ENCODE data around the gene DCTN5.
"Not testable (repeated sequence)": the region's sequence is repeated elsewhere in the genome, so short reads cannot be mapped to it uniquely, and the experiment has no call there.

- not testable (repeated sequence) for TF ChIP-seq CTCF, EP300, POLR2A (IDR thresholded peaks at IDR 0.05)
These were observed 9.4 kb upstream of the DCTN5 start for GRCh38 chr16:23631874-23632273.
